Smooth muscle cell (in vitro differentiated cells): Measurements from ENCODE around the gene CD40. TPM values are rescaled to one million over a fixed set of nuclear protein-coding genes. Genes with fewer than 3 reads are reported as not detected.

ENCODE experiments used
- DNase-seq: peaks from one replicate; lab custom pipeline; 2025; ENCODE audit not compliant: unreplicated experiment; lab: John Stamatoyannopoulos, UW
- H2AFZ ChIP-seq: fragments of 200-600 bp; sonication (generic); 2 replicates; pipeline ENCODE4 v1.6.0; 2016; ENCODE audit warnings: antibody characterized with exemption, low read depth, mild to moderate bottlenecking
- H3F3A ChIP-seq: fragments of 200-600 bp; sonication (generic); 2 replicates; pipeline ENCODE4 v1.6.0; 2017; ENCODE audit warnings: antibody characterized with exemption, low read depth
- H3K27ac ChIP-seq: fragments of 200-600 bp; sonication (generic); 2 replicates; pipeline ENCODE4 v1.5.1; 2016; ENCODE audit warnings: low read depth, mild to moderate bottlenecking
- H3K27me3 ChIP-seq: fragments of 200-600 bp; sonication (generic); 2 replicates; pipeline ENCODE4 v1.6.1; 2016; ENCODE audit warnings: low read depth, mild to moderate bottlenecking
- H3K36me3 ChIP-seq: fragments of 200-600 bp; sonication (generic); 2 replicates; pipeline ENCODE4 v1.5.1; 2016; ENCODE audit warnings: low read depth
- H3K4me1 ChIP-seq: fragments of 200-600 bp; sonication (generic); 2 replicates; pipeline ENCODE4 v1.5.1; 2016; ENCODE audit warnings: low read depth
- H3K4me2 ChIP-seq: fragments of 200-600 bp; sonication (generic); 2 replicates; pipeline ENCODE4 v1.6.0; 2016; ENCODE audit warnings: mild to moderate bottlenecking
- H3K4me3 ChIP-seq: fragments of 200-600 bp; sonication (generic); 2 replicates; pipeline ENCODE4 v1.5.1; 2016; ENCODE audit warnings: mild to moderate bottlenecking
- H3K79me2 ChIP-seq: fragments of 200-600 bp; sonication (generic); 2 replicates; pipeline ENCODE4 v1.6.0; 2016; ENCODE audit warnings: low read depth, mild to moderate bottlenecking
- H3K9ac ChIP-seq: fragments of 200-600 bp; sonication (generic); 2 replicates; pipeline ENCODE4 v1.6.0; 2016; ENCODE audit warnings: low read depth
- H3K9me3 ChIP-seq: fragments of 200-600 bp; sonication (generic); replicated peaks from 2 replicates; pipeline ENCODE4 v1.5.1; 2016; ENCODE audit warnings: low read depth
- H4K20me1 ChIP-seq: fragments of 200-600 bp; sonication (generic); 2 replicates; pipeline ENCODE4 v1.6.0; 2016; ENCODE audit warnings: low read depth
- CTCF ChIP-seq: fragments of 200-600 bp; sonication (generic); IDR thresholded peaks from 2 replicates; pipeline ENCODE4 v1.5.1; 2017; ENCODE audit warnings: borderline replicate concordance, mild to moderate bottlenecking, antibody characterized with exemption; ENCODE audit not compliant: insufficient read depth, poor library complexity, severe bottlenecking
- WGBS: methylation state at CpG from one replicate; pipeline ENCODE4 v1.1.7; 2016; ENCODE audit warnings: low lambda C conversion rate; 5-methylcytosine and 5-hydroxymethylcytosine counted together
- polyA plus RNA-seq: library from polyadenylated mRNA; unstranded; fragments of >200 nt; fragmentation: Nextera tagmentation; extraction: Ambion mirVana; gene quantifications from 2 replicates; pipeline ENCODE4 v1.2.1, GENCODE V29; 2016
- total RNA-seq: library from RNA; depleted of rRNA; stranded (reverse); fragments of >200 nt; gene quantifications from 2 replicates; pipeline ENCODE4 v1.2.3, GENCODE V29; 2014

The CD40 gene
- total and polyA plus RNA-seq, 2 experiments from 2014 or later = 13.8 to 27.4 TPM

GRCh38 chr20:46150943-46151342 lies 32.8 kb downstream of the CD40 start:
- H3K4me1 ChIP-seq = no peaks in the 10 kb centered on the region
- no peaks in the 10 kb centered on the region for H3K36me3 ChIP-seq
- DNase-seq = no peak
- H3K27me3 ChIP-seq = peaks cover 6% of the 10 kb centered on the region
- no peaks in the 10 kb centered on the region for H3K9me3 ChIP-seq
- no peak overlapping the region for H3K4me2 ChIP-seq
- H3K9ac ChIP-seq = no peak overlapping the region
- no peak for TF ChIP-seq CTCF
- H3K27ac ChIP-seq = no peak overlapping the region
- no peaks in the 10 kb centered on the region for H3K79me2 ChIP-seq
- no peak overlapping the region for H2AFZ ChIP-seq
- H3F3A ChIP-seq = no peaks in the 10 kb centered on the region
- no peaks in the 10 kb centered on the region for H4K20me1 ChIP-seq
- H3K4me3 ChIP-seq = no peak overlapping the region
- WGBS = 87% methylated on average over 5 of the region's 5 CpGs

- 63% methylated on average over 7 of the region's 7 CpGs for WGBS
- Histone ChIP-seq H2AFZ (no peak overlapping the region), H3K79me2 (no peaks in the 10 kb centered on the region), H4K20me1 (no peaks in the 10 kb centered on the region), H3K4me1 (no peaks in the 10 kb centered on the region), H3K9me3 (no peaks in the 10 kb centered on the region), H3K9ac (no peak overlapping the region), H3K27me3 (peaks cover 8% of the 10 kb centered on the region), H3F3A (no peaks in the 10 kb centered on the region), H3K4me2 (no peak overlapping the region), H3K27ac (no peak overlapping the region), H3K36me3 (no peaks in the 10 kb centered on the region), H3K4me3 (no peak overlapping the region)
- peak; percentile 36 for TF ChIP-seq CTCF
- DNase-seq = no peak
Measured at GRCh38 chr20:46151936-46152335, 33.8 kb downstream of the CD40 start.

- H3K36me3 ChIP-seq = no peaks in the 10 kb centered on the region
- H2AFZ ChIP-seq = no peak overlapping the region
- H3K27ac ChIP-seq = no peak overlapping the region
- no peak for TF ChIP-seq CTCF
- DNase-seq = no peak
- no peaks in the 10 kb centered on the region for H3K9me3 ChIP-seq
- H3K4me1 ChIP-seq = no peaks in the 10 kb centered on the region
- H3F3A ChIP-seq = no peaks in the 10 kb centered on the region
- H4K20me1 ChIP-seq = no peaks in the 10 kb centered on the region
- H3K27me3 ChIP-seq = peaks cover 8% of the 10 kb centered on the region
- no peaks in the 10 kb centered on the region for H3K79me2 ChIP-seq
- 90% methylated on average over 33 of the region's 33 CpGs for WGBS
- H3K4me2 ChIP-seq = no peak overlapping the region
- H3K9ac ChIP-seq = no peak overlapping the region
- H3K4me3 ChIP-seq = no peak overlapping the region
Measured at GRCh38 chr20:46152824-46153586, 34.9 kb downstream of the CD40 start.

GRCh38 chr20:46154305-46154704 lies 36.2 kb downstream of the CD40 start:
- 85% methylated on average over 5 of the region's 5 CpGs for WGBS
- H4K20me1 ChIP-seq = no peaks in the 10 kb centered on the region
- no peak overlapping the region for H3K4me3 ChIP-seq
- H3K9ac ChIP-seq = no peak overlapping the region
- H3K9me3 ChIP-seq = no peaks in the 10 kb centered on the region
- no peaks in the 10 kb centered on the region for H3K36me3 ChIP-seq
- peaks cover 8% of the 10 kb centered on the region for H3K27me3 ChIP-seq
- no peak for DNase-seq
- TF ChIP-seq CTCF = no peak
- H3K4me1 ChIP-seq = no peaks in the 10 kb centered on the region
- H2AFZ ChIP-seq = no peak overlapping the region
- H3K79me2 ChIP-seq = no peaks in the 10 kb centered on the region
- no peaks in the 10 kb centered on the region for H3F3A ChIP-seq
- H3K4me2 ChIP-seq = no peak overlapping the region
- no peak overlapping the region for H3K27ac ChIP-seq
